ENCODE data around the gene IGF1.

Gene IGF1

DNA sequence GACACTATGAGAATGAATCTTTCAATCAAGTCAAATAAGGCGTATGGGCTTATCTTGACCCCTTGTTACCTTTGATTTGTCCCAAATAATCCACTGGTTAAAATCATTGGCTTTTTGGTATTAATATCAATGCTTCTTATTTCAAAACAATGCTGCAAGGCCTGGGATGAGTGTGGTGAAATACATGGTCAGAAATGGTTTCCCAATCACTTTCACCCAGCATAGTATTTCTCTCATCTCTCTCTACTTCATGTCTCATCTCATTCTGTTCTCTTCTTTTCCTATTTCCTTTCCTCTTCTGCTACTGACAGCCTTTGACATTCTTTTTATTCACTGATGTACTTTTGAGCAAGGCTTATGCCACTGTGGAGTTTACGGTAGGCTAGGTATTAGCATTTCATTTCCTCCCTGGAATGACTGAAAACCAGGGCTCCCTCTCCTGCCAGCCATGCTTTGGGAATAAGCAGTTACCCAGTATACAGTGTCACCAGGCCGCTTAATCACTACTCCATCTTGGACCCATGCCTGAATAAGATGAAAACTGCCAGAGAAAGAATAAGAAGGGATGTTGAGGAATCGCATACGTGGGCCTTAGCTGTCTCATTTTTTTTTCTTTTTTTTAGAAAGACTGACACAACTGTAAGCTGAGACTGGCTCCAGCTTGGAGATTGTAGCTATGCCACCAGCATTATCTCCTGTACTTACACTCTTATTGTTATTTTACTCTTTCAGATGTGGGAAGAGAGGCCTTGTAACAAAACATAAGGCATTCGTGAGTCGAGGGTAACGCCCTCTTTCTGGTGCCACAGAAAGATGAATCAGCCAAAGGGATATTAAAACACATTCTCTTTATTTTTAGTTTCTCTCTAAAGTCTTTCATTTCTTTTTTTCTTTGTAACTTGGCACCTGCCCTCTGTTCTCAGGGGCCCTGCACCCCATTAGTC lies 53.5 kb downstream of the IGF1 start:
- DNase-seq = no peak

DNA sequence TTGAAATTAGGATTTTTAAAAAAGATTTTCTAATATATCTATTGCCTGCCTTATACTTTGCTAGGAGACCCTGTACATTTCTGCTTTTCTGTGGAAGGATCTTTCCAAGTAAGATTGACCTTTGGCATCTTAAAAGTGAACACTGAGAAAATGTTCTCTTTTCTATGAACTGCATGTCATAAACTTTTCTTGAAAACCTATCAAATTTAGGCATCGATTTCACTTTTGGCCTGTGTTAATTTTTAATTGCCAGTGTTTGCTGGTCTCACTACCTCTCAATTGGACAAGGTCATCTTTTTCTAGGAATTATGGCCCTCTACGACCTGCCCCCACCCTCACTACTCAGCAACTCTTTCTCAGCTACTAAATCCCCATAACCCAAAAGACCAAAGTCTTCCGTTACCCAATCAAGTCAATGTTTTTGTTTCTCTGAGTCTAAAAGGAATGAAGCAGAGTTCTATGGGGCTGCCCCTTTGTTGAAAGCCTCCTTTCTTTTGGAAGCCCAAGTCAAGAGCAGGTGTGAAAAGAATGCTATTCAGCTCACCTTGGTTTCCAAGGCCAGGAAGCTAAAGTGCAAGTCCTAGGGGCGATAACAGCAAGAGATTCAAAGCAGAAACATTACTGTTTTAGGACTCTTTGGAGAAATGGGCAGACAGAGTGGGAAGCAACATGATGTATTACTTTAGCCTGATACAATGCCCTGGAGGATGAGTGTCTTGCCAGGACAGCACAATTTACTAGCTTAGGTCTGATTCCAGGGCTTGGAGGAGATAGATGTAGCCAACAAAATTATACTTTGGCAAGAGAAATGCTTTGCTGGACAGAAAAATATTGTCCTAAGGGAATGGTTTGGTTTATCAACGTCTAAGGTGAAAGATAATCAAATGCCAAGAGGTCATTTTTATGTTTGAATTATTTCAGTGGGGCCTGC lies 55.0 kb downstream of the IGF1 start:
- DNase-seq = no peak

DNA sequence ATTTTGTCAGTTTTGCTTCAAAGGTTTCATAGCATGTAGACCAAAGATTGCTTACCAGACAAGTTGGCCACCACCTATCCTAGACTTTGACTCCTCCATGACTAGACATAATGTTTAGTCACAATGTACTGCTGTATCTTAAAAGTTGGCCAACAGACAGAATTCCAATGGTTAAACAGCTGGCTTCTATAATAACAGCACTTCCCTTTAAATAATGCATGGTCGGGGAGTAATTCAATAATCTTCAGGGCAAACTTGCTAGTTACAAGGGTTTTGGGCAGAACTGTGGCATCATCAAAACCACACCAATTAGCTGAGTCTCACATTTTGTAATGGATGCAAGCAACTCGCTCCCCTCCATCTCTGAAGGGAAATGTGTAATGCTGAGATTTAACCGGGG lies 56.9 kb downstream of the IGF1 start:
- no peak for DNase-seq

DNA sequence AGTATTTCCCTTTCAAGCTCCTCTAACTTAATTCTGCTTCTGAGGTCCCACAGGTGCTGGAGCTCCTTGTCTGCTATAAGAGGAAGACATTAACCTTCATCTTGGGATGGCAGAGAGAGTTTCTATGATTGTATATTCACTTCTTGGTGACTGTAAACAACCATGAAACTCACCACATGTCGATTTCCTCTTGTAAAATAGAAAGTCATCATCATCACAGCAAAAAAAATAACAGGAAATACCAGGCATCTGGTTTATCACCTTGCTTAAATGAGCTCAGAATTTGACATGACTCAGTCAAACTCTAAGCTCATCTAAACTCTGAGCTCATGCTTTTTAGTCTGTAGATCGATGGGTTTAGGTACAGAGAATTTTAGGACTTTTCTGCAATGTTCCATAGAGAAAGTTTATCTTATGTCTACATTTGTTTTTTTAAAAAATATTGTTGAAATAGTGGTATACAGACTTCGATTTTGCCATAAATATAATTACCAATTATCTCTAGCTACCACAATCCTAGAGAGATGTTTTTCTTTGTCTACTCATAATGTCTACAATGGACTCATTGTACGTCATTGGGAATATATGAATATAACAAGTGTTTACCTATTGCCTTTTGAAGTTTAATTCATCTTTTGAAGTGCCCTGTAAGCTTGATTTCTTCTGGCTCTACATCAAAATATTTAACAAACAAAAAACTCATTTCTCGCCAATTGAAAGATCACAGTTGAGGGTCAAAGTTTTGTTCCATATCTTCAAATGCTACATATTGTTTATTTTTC lies 58.4 kb downstream of the IGF1 start:
- DNase-seq = no peak

DNA sequence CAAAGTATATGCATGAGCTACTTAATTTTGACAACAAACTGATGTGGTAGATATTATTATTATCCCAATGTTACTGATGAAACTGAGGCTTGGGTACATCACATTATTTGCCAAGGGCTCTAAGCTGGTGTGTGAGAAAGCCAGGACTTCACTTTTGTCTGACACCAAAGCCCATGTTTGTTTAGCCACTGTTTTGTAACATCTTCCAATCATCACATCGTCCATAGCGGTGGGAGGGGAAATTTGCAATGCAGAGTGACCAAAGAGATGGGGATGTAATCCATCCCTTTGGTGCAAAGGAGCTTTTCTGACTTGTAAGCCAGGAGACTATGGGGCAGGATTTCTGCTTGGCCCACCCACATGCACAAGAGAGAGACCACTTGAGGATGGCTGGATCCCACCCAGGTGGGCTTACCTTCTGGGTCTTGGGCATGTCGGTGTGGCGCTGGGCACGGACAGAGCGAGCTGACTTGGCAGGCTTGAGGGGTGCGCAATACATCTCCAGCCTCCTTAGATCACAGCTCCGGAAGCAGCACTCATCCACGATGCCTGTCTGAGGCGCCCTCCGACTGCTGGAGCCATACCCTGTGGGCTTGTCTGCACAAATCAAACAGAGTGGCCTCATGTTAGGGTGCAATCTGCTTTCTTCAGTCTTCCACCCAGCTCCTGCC lies 61.1 kb downstream of the IGF1 start:
- DNase-seq = no peak

DNA sequence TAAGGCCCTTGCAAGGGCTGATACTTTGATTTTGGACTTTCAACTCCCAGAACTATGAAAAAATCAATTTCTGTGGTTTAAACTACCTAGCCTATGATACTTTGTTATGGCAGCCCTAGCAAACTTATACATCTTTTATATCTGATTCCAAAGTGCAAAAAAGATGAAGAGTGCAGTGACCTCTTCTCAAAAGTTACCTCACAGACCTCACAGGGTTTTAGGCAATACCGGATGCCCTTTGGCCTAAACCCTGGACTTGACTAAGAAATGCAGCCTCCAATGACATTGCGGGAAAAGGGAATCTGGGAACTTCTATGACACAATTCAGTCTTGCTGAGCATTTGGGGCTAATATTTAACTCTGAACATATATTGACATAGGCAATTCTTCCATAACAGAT lies 63.3 kb downstream of the IGF1 start:
- no peak for DNase-seq

DNA sequence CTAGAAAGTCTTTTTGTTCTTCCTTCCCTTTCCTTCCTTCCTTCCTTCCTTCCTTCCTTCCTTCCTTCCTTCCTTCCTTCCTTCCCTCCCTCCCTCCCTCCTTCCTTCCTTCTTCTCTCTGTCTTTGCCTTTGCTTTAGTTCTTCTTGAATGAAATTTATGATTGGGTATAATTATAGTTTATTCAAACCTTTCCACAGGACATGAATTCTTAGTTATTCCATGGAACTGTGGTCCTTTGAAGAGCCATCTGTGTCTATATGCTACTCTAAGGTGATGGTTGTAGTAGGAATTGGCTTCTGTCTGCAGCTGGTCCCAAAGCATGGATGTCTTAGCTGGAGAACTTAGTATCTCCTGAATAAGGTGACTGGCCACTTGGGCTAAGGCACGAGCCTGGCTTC lies 64.8 kb downstream of the IGF1 start:
- DNase-seq = no peak

DNA sequence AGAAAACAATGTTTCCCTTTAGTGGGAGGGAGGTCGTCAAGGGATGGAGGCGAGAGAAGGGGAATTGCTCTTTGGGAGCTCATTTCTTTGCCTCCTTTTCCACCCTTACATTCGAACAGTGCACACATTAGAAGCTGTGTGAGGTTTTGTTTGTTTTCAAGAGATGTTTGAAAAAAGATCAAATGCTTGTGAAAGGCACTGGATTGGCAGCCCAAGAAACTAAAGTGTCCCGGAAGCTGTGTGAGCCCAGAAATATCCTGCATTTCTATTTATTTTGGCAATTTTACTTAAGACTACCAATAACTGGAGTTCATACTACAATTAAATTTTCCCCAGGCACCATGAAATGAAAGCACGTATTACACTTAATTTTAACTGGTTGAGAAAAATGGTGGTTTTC lies 67.0 kb downstream of the IGF1 start:
- no peak for DNase-seq

DNA sequence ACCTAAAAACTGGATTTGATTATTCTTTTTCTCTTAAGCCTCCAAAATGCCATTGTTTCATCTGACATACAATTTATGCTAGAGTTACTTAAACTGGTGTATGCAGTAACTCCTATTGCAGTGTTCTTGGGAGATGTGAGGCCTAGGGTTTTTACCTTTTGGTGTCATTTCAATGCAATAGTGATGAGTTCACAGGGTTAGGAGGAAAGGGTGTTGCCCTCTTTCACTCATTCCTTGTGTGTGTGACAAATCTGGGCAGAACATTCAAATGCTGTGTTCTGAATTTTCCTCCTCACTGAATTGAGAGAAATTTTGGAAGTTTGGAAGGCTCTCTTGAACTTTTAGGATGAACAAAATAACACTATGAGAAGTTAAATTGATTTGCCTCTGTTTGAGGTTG lies 69.9 kb downstream of the IGF1 start:
- DNase-seq = no peak

DNA sequence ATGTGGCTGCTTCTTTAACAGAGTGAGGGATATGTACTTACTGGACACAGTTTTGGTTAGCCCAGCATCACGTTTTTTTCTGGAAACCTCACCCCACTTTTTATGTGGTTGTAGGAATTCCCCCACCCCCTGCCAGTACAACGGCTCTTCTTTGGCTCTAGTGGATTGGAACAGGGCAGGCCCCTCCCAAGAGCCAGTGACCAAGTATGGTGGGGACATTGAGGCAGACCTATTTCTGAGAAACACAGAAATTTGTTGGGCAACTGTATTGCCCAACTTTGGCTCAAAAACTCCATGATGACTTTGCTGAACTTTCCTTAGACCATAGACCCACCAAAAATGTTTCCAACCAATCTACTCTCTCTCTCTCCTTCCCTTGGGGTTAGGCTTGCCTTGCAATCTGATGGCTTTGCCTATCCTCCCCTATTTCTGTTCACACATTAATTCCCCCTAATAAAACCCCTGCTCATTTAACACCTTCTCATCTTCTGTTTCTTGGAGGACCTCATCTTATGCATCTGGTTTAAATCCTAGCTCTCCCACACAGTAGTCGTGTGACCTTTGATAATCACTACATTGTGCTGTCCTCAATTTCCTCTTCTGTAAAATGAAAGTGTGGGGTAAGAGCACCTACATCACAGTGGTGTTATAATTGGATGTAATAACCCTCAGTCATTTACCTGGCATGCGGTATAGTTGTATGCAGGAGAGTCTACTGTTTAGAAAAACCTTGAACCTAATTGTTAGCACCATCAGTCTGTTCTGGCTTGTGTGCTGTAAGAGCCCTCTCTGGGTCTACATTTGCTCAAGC lies 71.7 kb downstream of the IGF1 start:
- DNase-seq = no peak

DNA sequence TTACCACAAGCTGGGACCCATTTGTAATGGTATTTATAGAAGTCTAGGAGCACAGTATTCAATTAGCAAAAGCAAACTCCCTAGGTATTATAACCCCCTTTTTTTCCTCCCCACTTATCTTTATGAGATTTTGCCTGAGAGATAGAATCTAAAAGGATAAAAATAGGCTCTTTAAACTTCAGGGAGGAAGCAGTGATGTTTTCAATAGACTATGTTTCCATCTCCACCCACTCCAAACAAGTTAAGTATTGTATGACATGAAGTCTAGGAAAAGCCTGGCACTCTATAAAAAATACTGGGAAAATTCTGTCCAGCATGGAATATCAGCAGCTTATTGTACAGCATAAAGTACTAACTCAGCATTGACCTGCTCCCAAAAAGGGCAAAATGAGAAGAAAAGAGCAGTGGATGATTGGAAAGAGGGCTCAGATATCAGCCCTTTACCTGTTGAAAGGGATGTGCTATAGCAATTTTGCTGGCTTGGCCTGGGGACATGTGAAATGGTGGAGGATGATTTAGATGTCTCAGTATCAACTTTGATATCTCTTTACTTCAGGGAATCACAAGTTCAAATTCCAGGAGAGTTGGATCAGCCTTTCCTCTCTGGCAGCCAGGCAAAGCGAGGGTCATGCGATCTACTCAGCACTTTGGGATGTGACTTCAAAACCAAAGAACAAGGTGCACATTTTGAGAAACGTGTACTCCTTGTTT lies 72.4 kb downstream of the IGF1 start:
- no peak for DNase-seq

DNA sequence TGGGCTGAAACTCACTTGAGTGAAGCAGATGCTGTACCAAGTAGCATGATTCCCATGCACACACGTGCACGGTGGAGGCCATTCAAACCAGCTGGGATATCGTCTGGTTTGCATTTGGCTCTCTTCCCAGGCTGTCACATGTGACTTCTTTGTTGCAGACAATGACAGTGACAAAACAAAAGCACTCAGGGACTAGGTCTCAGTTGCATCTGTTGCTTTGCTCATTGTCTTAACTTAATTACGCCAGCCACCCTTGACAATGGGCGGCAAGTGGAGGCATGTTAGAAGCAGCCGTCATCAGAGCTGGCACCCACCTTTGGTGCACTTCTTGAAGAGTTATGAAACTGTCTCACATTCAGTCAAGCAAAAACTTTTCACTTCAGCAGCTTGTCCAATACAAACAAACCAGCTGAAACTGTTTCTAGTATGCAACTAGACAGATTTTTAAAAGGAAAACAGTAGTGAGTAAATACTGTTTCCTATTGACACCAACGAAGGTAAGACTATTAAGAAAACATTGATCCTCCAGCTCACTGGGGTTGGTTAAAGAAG lies 74.3 kb downstream of the IGF1 start:
- DNase-seq = no peak

DNA sequence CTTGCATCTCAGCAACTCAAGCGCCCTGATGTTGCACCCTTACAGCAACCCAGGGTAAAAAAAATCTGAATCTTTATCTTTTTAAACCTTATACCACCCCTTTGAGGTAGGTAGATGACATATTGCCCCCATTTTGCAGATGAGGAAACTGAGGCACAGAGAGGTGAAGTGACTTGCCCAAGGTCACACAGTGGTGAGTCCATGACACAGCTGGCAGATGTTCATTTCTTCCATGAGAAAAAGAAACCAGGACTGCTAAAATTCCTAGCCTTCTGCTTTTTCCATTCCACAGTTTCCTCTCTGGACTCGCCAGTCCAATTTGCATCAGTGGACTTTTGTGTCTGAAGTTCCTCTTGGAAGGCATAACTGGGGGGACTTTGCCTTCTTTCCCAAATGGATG lies 79.3 kb downstream of the IGF1 start:
- DNase-seq = no peak

DNA sequence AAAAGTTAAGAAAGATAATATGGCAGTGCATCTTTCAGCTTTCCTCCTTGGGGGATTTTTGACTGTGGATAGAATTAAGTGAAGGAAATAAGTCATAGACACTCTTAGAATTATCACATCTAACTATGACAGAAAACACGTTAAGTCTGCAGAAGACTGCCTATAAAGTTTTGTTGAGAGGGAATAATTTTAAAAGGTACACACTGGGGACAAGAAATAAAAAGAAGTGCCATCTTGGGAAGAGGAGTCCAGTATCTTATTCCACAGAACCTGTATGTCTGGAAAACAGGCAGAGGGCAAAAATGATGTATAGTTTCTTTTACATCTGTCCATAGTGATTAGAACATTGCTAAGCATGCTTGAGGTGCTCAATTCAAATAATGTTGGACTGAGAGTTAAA lies 80.7 kb downstream of the IGF1 start:
- DNase-seq = no peak

DNA sequence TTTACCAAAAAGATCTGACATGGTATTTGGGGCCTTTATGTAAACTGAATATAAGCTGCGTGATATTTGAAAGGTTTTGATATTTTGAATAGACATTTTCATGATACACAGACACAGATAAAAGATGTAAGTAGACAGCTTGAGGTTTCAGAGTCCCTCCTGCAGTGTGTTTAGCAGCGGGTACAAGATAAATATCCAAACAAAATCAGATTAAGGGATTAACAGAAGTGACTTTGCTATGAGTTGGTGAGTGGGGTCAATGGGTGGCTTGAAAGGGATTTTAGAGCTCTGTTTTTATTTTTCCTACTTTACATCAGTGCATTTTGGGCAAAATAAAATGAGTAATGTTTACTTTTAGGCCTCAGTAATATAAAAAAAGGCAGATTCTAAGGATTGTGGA lies 84.1 kb downstream of the IGF1 start:
- no peak for DNase-seq

DNA sequence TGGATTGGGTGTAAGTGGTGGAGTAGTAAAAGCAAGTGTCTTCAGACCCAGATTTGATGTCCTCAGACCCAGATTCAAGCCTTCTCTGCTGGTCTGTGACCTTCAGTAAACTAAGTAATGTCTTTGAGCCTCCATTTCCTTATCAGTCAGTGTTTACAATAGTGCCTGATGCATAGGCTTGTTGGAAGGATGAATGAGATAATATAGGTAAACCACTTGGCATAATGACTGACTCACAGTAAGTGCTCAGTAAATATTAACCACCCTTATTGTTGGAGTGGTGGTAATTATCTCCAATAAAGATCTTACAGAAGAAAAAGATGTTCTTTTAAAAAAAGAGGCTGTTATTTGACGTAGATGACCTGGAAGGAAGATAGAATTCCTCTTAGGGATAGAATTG lies 86.2 kb downstream of the IGF1 start:
- no peak for DNase-seq

DNA sequence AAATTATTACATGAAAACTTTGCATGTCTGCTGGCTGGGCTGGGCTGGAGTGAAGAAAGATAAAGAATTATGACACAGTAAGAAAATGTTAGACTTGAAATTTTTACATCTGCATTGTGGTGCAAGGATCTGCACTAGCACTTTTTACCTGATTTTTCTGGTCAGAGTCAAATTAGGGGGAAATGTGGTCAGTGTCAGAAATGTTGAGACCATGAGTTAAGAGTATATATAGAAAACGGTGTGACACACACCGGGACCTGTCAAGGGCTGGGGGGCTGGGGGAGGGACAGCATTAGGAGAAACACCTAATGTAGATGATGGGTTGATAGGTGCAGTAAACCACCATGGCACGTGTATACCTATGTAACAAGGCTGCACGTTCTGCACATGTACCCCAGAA lies 90.3 kb downstream of the IGF1 start:
- DNase-seq = no peak

DNA sequence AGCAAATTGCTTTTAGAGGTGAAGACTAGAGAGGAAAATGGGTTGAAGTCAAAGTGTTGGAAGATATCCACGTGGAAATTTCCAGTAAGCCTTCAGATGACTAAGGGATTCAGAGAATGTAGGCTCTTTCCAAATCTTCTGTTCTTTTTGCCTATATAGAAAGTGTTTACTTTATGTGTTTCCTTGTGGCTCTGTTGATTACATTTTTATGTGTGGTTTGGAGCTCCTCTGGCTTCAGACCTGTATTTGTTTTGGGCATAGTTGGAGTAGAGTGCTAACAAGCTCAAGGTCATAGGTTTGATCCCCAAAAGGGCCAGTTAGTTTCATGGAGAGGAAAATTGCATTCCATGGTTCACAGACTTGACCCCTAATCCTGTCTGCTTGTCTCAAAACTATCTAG lies 91.9 kb downstream of the IGF1 start:
- DNase-seq = no peak

DNA sequence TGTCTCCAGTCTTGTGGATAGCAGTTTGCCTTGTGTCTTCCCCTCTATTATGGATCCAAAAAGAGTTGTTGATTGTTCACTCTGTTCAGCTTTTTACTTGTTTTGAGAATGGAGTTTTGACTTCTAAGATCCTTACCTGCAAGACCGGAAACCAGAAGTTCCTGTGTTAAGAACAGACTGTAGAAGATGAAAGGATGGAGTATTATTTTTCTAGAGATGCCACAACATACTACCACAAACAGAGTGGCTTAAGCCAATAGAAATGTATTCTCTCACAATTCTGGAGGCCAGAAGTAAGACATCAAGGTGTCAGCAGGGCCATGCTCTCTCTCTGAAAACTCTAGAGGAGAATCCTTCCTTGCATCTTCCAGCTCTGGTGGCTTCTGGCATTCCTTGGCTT lies 95.0 kb downstream of the IGF1 start:
- DNase-seq = no peak

DNA sequence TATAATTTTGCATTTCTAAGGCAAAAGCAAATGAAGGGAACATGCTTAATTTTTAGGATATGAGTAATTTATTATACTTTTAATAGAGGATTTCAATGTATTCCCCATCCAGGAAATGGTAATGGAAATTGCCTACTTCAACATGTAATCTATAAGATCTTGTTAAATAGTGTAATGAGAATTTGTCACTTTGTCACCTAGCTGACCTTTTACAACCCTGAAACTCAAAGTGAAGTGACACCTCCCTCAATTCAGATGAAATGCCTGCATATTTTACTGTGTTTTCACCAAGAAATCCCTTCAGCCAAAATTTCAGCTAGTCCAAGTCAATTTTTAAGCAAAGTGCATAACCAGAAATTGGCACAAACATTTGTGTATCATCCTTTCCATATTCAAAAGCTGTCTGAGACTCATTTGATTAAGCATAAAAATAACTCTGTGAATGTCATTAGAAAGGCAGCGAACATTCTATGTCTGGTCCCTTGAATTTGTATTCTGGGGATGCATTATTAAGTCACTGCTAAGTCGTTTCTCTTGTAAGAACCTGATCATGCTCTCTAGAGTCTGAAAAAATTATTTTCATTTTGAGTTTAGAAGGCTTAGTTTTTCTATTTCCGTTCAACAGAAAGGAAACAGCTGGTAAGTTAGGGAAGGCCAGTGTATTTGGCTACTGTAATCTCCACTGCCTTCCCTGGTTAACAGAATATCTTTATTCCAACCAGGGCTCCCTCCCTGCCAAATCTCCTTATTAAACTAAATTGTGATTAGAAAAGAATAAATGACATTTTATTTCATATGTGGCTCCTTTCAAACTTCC lies 100.8 kb downstream of the IGF1 start:
- no peak for DNase-seq
